GM06990 (cell line): ENCODE data around the gene MSH3.

ENCODE experiments used
- DNase-seq: peaks from one replicate; pipeline ENCODE4 v3.0.0-alpha.2; 2011; ENCODE audit not compliant: insufficient read length; ENCODE audit errors: extremely low read depth
- H3K27me3 ChIP-seq: replicated peaks from 2 replicates; pipeline ENCODE4 v1.6.0; 2011; ENCODE audit warnings: low read length; ENCODE audit not compliant: control insufficient read depth, insufficient read depth
- H3K36me3 ChIP-seq: 2 replicates; pipeline ENCODE4 v1.5.1; 2011; ENCODE audit warnings: low read length; ENCODE audit not compliant: control insufficient read depth, insufficient read depth
- H3K4me3 ChIP-seq: replicated peaks from 2 replicates; pipeline ENCODE4 v1.5.1; 2011; ENCODE audit warnings: low read depth, mild to moderate bottlenecking, control low read depth, low read length
- CTCF ChIP-seq: IDR thresholded peaks from 2 replicates; pipeline ENCODE4 v1.5.1; 2011; ENCODE audit warnings: low read length, control low read depth, mild to moderate bottlenecking, inconsistent platforms; ENCODE audit not compliant: insufficient read depth, poor library complexity, severe bottlenecking

MSH3 gene

GRCh38 chr5:80740999-80741398, 86.5 kb downstream of the MSH3 start:
- peak; percentile 15 for DNase-seq
- H3K36me3 ChIP-seq = peaks cover 8% of the 10 kb centered on the region
- no peaks in the 10 kb centered on the region for H3K27me3 ChIP-seq
- no peak overlapping the region for H3K4me3 ChIP-seq
- no peak for TF ChIP-seq CTCF

GRCh38 chr5:80744149-80744548, 89.7 kb downstream of the MSH3 start:
- H3K27me3 ChIP-seq = no peaks in the 10 kb centered on the region
- H3K4me3 ChIP-seq = no peak overlapping the region
- H3K36me3 ChIP-seq = peaks cover 11% of the 10 kb centered on the region
- no peak for DNase-seq
- TF ChIP-seq CTCF = no peak

GRCh38 chr5:80745490-80745889, 91.0 kb downstream of the MSH3 start:
- Histone ChIP-seq H3K36me3 (peaks cover 11% of the 10 kb centered on the region), H3K27me3 (no peaks in the 10 kb centered on the region), H3K4me3 (no peak overlapping the region)
- no peak for TF ChIP-seq CTCF
- DNase-seq = no peak

- H3K4me3 ChIP-seq = no peak overlapping the region
- peaks cover 11% of the 10 kb centered on the region for H3K36me3 ChIP-seq
- H3K27me3 ChIP-seq = no peaks in the 10 kb centered on the region
- no peak for DNase-seq
- no peak for TF ChIP-seq CTCF
Observed at GRCh38 chr5:80747922-80748321, 93.5 kb downstream of the MSH3 start.

- no peaks in the 10 kb centered on the region for H3K36me3 ChIP-seq
- H3K27me3 ChIP-seq = no peaks in the 10 kb centered on the region
- H3K4me3 ChIP-seq = no peak overlapping the region
- DNase-seq = no peak
- no peak for TF ChIP-seq CTCF
Observed at GRCh38 chr5:80752427-80752826, 98.0 kb downstream of the MSH3 start.

GRCh38 chr5:80753712-80754111, 99.3 kb downstream of the MSH3 start:
- Histone ChIP-seq H3K27me3 (no peaks in the 10 kb centered on the region), H3K36me3 (no peaks in the 10 kb centered on the region), H3K4me3 (no peak overlapping the region)
- TF ChIP-seq CTCF = no peak
- no peak for DNase-seq
